Gastrocnemius medialis (tissue), 4 donors: ENCODE data around the gene CRAMP1. TPM values are rescaled to one million over a fixed set of nuclear protein-coding genes. Genes with fewer than 3 reads are reported as not detected.
"Not testable (repeated sequence)": the region's sequence is repeated elsewhere in the genome, so short reads cannot be mapped to it uniquely, and the experiment has no call there.

Experiments used
- ATAC-seq, 2 donors: fragments of 150-250 bp; one replicate each; pipeline ENCODE4 v1.9.1; 2016
- DNase-seq, 2 donors: peaks; one replicate each; pipeline ENCODE4 v3.0.0-alpha.2; 2019
- H3K27ac ChIP-seq, 4 donors: fragments of 200-600 bp; sonication (generic); 1 replicate in 1 of 4; 2 replicates in 3 of 4; pipeline ENCODE4 v1.5.1; 2016 to 2018; ENCODE audit warnings: mild to moderate bottlenecking in 2 of 4, moderate library complexity in 1 of 4
- H3K27me3 ChIP-seq, 3 donors: fragments of 200-600 bp; sonication (generic) in 2 of 3; 1 replicate in 1 of 3; 2 replicates in 2 of 3; pipeline versions ENCODE4 v1.5.1 to v1.6.0; 2016 to 2019; ENCODE audit warnings: mild to moderate bottlenecking in 1 of 3, moderate library complexity in 1 of 3
- H3K36me3 ChIP-seq, 2 donors: fragments of 200-600 bp; sonication (generic) in 1 of 2; one replicate each; pipeline ENCODE4 v1.5.1; 2017 to 2018
- H3K4me1 ChIP-seq, 2 donors: fragments of 200-600 bp; sonication (generic) in 1 of 2; one replicate each; pipeline ENCODE4 v1.5.1; 2016 to 2017; ENCODE audit warnings: mild to moderate bottlenecking in 2 of 2
- H3K4me3 ChIP-seq, 4 donors: fragments of 200-600 bp; sonication (generic) in 3 of 4; 1 replicate in 1 of 4; 2 replicates in 3 of 4; pipeline ENCODE4 v1.5.1; 2016 to 2019; ENCODE audit warnings: mild to moderate bottlenecking in 2 of 4
- H3K9me3 ChIP-seq, 3 donors: fragments of 200-600 bp; sonication (generic) in 2 of 3; 1 replicate in 1 of 3; 2 replicates in 2 of 3; pipeline ENCODE4 v1.5.1; 2016 to 2019
- POLR2A ChIP-seq, 2 donors: fragments of 450-650 bp; IDR thresholded peaks; one replicate each; pipeline ENCODE4 v1.6.1; 2017; ENCODE audit warnings: antibody characterized with exemption in 2 of 2, mild to moderate bottlenecking in 2 of 2, moderate library complexity in 2 of 2
- in situ Hi-C, 4 donors: fragments of 200-750 bp; cut with MboI; loops; one replicate each; pipeline versions ENCODE4 v1.15.0 to v1.8.0; 2017; ENCODE audit warnings: low sequenced_read_pairs in 4 of 4
- intact Hi-C: fragments of 100-400 bp; cut with DNase I; formaldehyde crosslinking; loops from one replicate; pipeline ENCODE4 v1.15.1; 2023; ENCODE audit warnings: low total_unique reads
- total RNA-seq, 4 donors: library from RNA; depleted of rRNA; stranded (reverse); fragments of >200 nt; gene quantifications; one replicate each; pipeline versions ENCODE4 v1.1.0 to v1.2.3, GENCODE V29; 2016
- TF ChIP-seq, protein P1 (sequence below), 5 experiments: fragments of 450-650 bp in 3 of 5; fragments of 200-600 bp in 2 of 5; sonication (generic) in 2 of 5; IDR thresholded peaks in 4 of 5; conservative IDR thresholded peaks in 1 of 5; 1 replicate in 4 of 5; 2 replicates in 1 of 5; pipeline ENCODE4 v1.5.1; 2016 to 2019; ENCODE audit warnings: antibody characterized with exemption in 5 of 5, mild to moderate bottlenecking in 3 of 5, moderate library complexity in 3 of 5

CRAMP1 gene
- total RNA-seq, 4 donors from 2014 or later = 7.0 to 10.7 (median 8.7) TPM

DNA sequence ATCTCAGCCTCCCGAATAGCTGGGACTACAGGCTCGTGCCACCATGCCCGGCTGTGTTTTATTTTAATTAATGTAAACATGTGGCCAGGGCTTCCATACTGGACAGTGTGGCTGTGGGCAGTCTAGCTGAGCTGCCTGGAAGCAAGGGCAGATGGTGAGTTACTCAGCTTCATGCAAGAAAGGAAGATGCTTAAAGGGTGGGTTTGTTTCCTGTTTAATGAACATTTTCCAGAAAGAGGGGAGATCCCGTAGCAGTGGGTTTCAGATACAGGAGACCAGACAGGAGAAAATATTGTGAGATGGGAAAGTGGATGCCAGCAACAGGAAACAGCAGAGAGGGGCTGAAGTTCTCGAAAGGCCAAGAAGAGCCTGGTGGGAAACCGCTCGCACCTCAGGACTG, 101.2 kb downstream of the CRAMP1 start:
- in situ Hi-C loops (no loop called here), intact Hi-C loops (no loop called here)
- Histone ChIP-seq H3K4me3 (no peak overlapping the region), H3K27ac (no peak overlapping the region), H3K27me3 (no peaks in the 10 kb centered on the region), H3K9me3 (no peaks in the 10 kb centered on the region), H3K36me3 (no peaks in the 10 kb centered on the region), H3K4me1 (peaks cover 11% of the 10 kb centered on the region in 2 donors)
- ATAC-seq (no peak), DNase-seq (no peak)
- TF ChIP-seq, protein P1, sequence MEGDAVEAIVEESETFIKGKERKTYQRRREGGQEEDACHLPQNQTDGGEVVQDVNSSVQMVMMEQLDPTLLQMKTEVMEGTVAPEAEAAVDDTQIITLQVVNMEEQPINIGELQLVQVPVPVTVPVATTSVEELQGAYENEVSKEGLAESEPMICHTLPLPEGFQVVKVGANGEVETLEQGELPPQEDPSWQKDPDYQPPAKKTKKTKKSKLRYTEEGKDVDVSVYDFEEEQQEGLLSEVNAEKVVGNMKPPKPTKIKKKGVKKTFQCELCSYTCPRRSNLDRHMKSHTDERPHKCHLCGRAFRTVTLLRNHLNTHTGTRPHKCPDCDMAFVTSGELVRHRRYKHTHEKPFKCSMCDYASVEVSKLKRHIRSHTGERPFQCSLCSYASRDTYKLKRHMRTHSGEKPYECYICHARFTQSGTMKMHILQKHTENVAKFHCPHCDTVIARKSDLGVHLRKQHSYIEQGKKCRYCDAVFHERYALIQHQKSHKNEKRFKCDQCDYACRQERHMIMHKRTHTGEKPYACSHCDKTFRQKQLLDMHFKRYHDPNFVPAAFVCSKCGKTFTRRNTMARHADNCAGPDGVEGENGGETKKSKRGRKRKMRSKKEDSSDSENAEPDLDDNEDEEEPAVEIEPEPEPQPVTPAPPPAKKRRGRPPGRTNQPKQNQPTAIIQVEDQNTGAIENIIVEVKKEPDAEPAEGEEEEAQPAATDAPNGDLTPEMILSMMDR (IDR thresholded peaks at IDR 0.05 in 4 of 5, conservative IDR thresholded peaks at IDR 0.05 in 1 of 5) = no peak
- TF ChIP-seq POLR2A (IDR thresholded peaks at IDR 0.05) = no peak

DNA sequence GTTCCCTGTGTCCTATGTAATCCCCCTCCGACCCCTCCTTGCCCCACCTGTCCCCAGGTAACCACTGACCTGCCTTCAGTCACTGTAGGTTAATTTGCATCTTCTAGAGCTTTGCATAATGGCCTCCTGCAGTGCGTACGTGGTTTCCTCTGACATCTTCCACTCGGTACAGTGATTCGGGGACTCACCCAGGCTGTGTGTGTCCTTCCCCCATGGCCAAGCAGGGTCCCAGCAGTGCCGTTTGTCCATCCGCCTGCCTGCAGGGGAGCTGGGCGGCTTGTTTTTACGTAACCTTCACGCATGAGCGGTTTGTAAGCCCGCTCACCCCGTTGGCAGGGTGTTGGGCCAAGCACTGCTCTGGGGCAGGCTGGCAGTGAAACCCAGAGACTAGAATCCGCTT, 101.8 kb downstream of the CRAMP1 start:
- Histone ChIP-seq H3K9me3 (no peaks in the 10 kb centered on the region), H3K27ac (no peak overlapping the region), H3K4me1 (peaks cover 9 to 11% of the 10 kb centered on the region in 2 donors), H3K27me3 (no peaks in the 10 kb centered on the region), H3K4me3 (no peak overlapping the region), H3K36me3 (no peaks in the 10 kb centered on the region)
- intact Hi-C loops = no loop called here
- in situ Hi-C loops = no loop called here
- no peak for ATAC-seq
- DNase-seq = no peak
- TF ChIP-seq POLR2A (IDR thresholded peaks at IDR 0.05) = no peak
- TF ChIP-seq, protein P1 (IDR thresholded peaks at IDR 0.05 in 4 of 5, conservative IDR thresholded peaks at IDR 0.05 in 1 of 5) = no peak

DNA sequence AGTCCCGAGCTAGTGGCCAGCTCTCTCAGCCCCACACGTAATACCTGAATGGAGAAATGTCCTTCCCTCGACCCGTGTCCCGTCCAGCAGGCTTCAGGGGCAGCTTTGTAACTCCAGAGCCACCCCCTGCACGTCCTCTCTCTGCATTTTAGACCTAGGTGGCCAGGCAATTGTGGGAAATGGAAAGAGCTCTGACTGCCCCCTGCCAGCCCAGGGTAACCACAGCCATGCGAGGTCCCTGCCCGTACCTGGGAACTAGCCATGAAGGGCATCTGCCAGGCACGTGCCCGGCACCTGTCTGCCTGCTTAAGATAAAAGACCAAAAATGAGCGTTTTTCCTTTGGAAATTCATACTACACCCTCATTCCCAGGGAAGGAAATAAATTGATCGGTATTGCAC, 103.1 kb downstream of the CRAMP1 start:
- TF ChIP-seq, protein P1 (IDR thresholded peaks at IDR 0.05 in 4 of 5, conservative IDR thresholded peaks at IDR 0.05 in 1 of 5) = no peak
- no peak for TF ChIP-seq POLR2A (IDR thresholded peaks at IDR 0.05)
- ATAC-seq (no peak), DNase-seq (no peak)
- no peaks in the 10 kb centered on the region for H3K36me3 ChIP-seq
- H3K27me3 ChIP-seq = no peaks in the 10 kb centered on the region
- intact Hi-C loops = no loop called here
- H3K4me3 ChIP-seq = no peak overlapping the region
- in situ Hi-C loops = no loop called here
- H3K27ac ChIP-seq = no peak overlapping the region
- H3K9me3 ChIP-seq = no peaks in the 10 kb centered on the region
- H3K4me1 ChIP-seq = peaks cover 11% of the 10 kb centered on the region in 2 donors

DNA sequence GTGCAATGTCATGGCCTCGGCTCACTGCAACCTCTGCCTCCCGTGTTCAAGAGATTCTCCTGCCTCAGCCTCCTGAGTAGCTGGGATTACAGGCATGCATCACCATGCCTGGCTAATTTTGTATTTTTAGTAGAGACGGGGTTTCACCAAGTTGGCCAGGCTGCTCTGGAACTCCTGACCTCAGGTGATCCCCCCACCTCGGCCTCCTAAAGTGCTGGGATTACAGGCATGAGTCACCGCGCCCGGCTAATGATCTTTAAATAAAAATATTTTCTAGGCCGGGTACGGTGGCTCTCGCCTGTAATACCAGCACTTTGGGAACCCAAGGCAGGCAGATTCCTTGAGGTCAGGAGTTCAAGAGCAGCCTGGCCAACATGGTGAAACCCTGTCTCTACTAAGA, 106.1 kb downstream of the CRAMP1 start:
- H3K9me3 ChIP-seq, H3K36me3 ChIP-seq, intact Hi-C loops, in situ Hi-C loops, H3K27me3 ChIP-seq, H3K4me3 ChIP-seq: not testable (repeated sequence)
- DNase-seq (peak in 1 of 2 donors; percentile 66), ATAC-seq (peak in 1 of 2 donors; percentile 28)
- H3K27ac ChIP-seq = peak overlapping the region; percentile 42 to 66 (median 46)
- peaks cover 21 to 30% of the 10 kb centered on the region in 2 donors for H3K4me1 ChIP-seq

DNA sequence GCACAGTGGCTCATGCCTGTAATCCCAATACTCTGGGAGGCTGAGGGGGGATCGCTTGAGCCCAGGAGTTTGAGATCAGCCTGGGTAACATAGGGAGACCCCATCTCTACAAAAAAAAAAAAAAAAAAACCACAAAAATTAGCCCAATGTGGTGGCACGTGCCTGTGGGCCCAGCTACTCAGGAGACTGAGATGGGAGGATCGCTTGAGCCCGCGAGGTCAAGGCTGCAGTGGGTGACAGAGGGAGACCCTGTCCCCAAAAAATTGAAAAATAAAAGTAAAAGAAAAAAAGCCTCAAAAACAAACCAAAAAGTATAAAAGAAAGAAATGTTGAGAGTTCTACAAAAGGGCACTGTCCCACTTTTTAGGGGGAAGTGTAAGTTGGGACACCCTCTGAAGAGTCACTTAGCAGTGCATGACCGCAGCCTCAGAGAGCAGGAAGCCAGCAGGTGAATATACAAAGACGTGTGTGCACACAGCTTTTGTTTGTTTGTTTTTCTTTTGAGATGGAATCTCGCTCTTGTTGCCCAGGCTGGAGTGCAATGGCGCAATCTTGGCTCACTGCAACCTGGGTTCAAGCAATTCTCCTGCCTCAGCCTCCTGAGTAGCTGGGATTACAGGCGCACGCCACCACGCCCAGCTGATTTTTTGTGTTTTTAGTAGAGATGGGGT, 107.5 kb downstream of the CRAMP1 start:
- H3K36me3 ChIP-seq, ATAC-seq, intact Hi-C loops, DNase-seq, H3K9me3 ChIP-seq, H3K27me3 ChIP-seq, H3K4me3 ChIP-seq, in situ Hi-C loops: not testable (repeated sequence)
- H3K4me1 ChIP-seq = peaks cover 26 to 36% of the 10 kb centered on the region in 2 donors
- peak overlapping the region in 1 of 4 donors; percentile 31 for H3K27ac ChIP-seq

DNA sequence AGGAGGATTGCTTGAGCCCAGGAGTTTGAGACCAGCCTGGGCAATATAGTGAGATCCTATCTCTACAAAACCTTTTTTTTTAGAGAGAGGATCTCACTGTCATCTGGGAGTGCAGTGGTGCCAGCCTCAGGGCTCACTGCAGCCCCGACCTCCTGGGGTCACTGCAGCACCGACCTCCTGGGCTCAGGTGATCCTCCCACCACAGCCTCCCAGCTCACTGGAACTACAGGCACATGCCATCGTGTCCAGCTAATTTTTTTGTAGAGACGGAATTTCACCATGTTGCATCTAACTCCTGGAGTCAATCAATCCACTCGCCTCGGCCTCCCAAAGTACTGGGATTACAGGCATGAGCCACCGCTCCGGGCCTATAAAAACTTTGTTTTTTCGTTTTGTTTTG, 109.2 kb downstream of the CRAMP1 start:
- in situ Hi-C loops (no loop called here), intact Hi-C loops (no loop called here)
- no peaks in the 10 kb centered on the region for H3K27me3 ChIP-seq
- H3K4me1 ChIP-seq = peaks cover 26 to 36% of the 10 kb centered on the region in 2 donors
- peak overlapping the region in 3 of 4 donors; percentile 75 to 78 (median 78) for H3K27ac ChIP-seq
- no peak overlapping the region for H3K4me3 ChIP-seq
- H3K9me3 ChIP-seq = no peaks in the 10 kb centered on the region
- TF ChIP-seq POLR2A (IDR thresholded peaks at IDR 0.05) = no peak
- TF ChIP-seq, protein P1 (IDR thresholded peaks at IDR 0.05 in 4 of 5, conservative IDR thresholded peaks at IDR 0.05 in 1 of 5) = no peak
- ATAC-seq (no peak), DNase-seq (no peak)
- H3K36me3 ChIP-seq = peaks cover 0 to 13% of the 10 kb centered on the region in 2 donors
